Endothelial cell of umbilical vein (primary cell): Measurements from ENCODE around the gene UIMC1. TPM values are rescaled to one million over a fixed set of nuclear protein-coding genes. Genes with fewer than 3 reads are reported as not detected.
A peak's percentile ranks its signal among the peaks of the same experiment; 100 is the strongest.

ENCODE experiments used
- BruUV-seq: library from RNA; stranded (reverse); fragments of 400-500 nt; replicated peaks from 2 replicates; lab custom pipeline; 2021; lab: Mats Ljungman, UMichigan
- CTCF ChIA-PET: fragments of 300-600, 350-600 bp; sonication (Branson Sonifier 250); formaldehyde crosslinking; loops from one replicate; lab custom pipeline; 2021; ENCODE audit warnings: antibody characterized with exemption, inconsistent platforms; lab: Charles Lee
- POLR2A ChIA-PET: fragments of 300-600, 350-600 bp; sonication (Branson Sonifier 250); formaldehyde crosslinking; loops from one replicate; lab custom pipeline; 2021; ENCODE audit warnings: antibody characterized with exemption, inconsistent platforms; lab: Charles Lee
- DNase-seq: peaks from one replicate; pipeline ENCODE4 v3.0.0-alpha.2; 2011; ENCODE audit warnings: low read depth, low spot score
- FAIRE-seq: peaks from 2 replicates; lab custom pipeline; 2011; peaks lifted over from hg19 to GRCh38; lab: Jason Lieb, UNC
- H2AFZ ChIP-seq: 2 replicates; pipeline ENCODE4 v1.6.0; 2012; ENCODE audit warnings: low read depth, low read length, control low read depth, inconsistent platforms
- H3K27ac ChIP-seq: 2 replicates; pipeline ENCODE4 v1.5.1; 2011; ENCODE audit warnings: low read depth, mild to moderate bottlenecking, control low read depth, low read length, moderate library complexity; ENCODE audit not compliant: insufficient read depth
- H3K27me3 ChIP-seq, 2 experiments: 2 replicates each; pipeline versions ENCODE4 v1.6.0 to v1.6.1; 2011; ENCODE audit warnings: low read length in 2 of 2, mixed read lengths in 1 of 2; ENCODE audit not compliant: control insufficient read depth in 2 of 2, insufficient read depth in 2 of 2
- H3K36me3 ChIP-seq, 2 experiments: 2 replicates in 1 of 2; 3 replicates in 1 of 2; pipeline ENCODE4 v1.5.1; 2011; ENCODE audit warnings: low read length in 2 of 2, mild to moderate bottlenecking in 1 of 2, moderate library complexity in 1 of 2; ENCODE audit not compliant: control insufficient read depth in 2 of 2, insufficient read depth in 2 of 2; ENCODE audit errors: extremely low read depth in 1 of 2
- H3K4me1 ChIP-seq: 3 replicates; pipeline ENCODE4 v1.5.1; 2011; ENCODE audit warnings: mild to moderate bottlenecking, low read length; ENCODE audit not compliant: control insufficient read depth, insufficient read depth; ENCODE audit errors: extremely low read depth
- H3K4me2 ChIP-seq: 2 replicates; pipeline ENCODE4 v1.6.1; 2011; ENCODE audit warnings: low read length, control low read depth, mixed read lengths; ENCODE audit not compliant: insufficient read depth
- H3K4me3 ChIP-seq, 3 experiments: fragments of 200-600 bp in 1 of 3; sonication (generic), shearing (Covaris generic) in 1 of 3; replicated peaks in 1 of 3; 2 replicates each; pipeline ENCODE4 v1.5.1; 2011 to 2016; ENCODE audit warnings: control low read depth in 3 of 3, low read length in 3 of 3, mild to moderate bottlenecking in 2 of 3, inconsistent platforms in 1 of 3, low read depth in 1 of 3, moderate library complexity in 1 of 3; ENCODE audit not compliant: insufficient read depth in 1 of 3
- H3K79me2 ChIP-seq: 2 replicates; pipeline ENCODE4 v1.6.0; 2012; ENCODE audit warnings: low read length, inconsistent platforms; ENCODE audit not compliant: control insufficient read depth, insufficient read depth
- H3K9ac ChIP-seq: replicated peaks from 2 replicates; pipeline ENCODE3; 2011; ENCODE audit warnings: low read length, control low read depth; ENCODE audit not compliant: insufficient read depth; ENCODE audit errors: extremely low read depth
- H3K9me1 ChIP-seq: replicated peaks from 3 replicates; pipeline ENCODE4 v1.6.0; 2011; ENCODE audit warnings: mild to moderate bottlenecking, low read length; ENCODE audit not compliant: control insufficient read depth, insufficient read depth; ENCODE audit errors: extremely low read depth
- H3K9me3 ChIP-seq: replicated peaks from 2 replicates; pipeline ENCODE4 v1.5.1; 2012; ENCODE audit warnings: low read length, inconsistent platforms; ENCODE audit not compliant: control insufficient read depth, insufficient read depth
- H4K20me1 ChIP-seq: replicated peaks from 2 replicates; pipeline ENCODE3; 2011; ENCODE audit warnings: mild to moderate bottlenecking, low read length; ENCODE audit not compliant: control insufficient read depth, insufficient read depth; ENCODE audit errors: extremely low read depth
- EZH2 ChIP-seq: IDR thresholded peaks from 2 replicates; pipeline ENCODE4 v1.6.1; 2012; ENCODE audit warnings: borderline replicate concordance, low read depth, mild to moderate bottlenecking, moderate library complexity, low read length, inconsistent platforms; ENCODE audit not compliant: severe bottlenecking
- FOS ChIP-seq: IDR thresholded peaks from 2 replicates; pipeline ENCODE4 v1.6.1; 2011; ENCODE audit warnings: mild to moderate bottlenecking, low read length, moderate library complexity, borderline replicate concordance; ENCODE audit not compliant: insufficient read depth
- GATA2 ChIP-seq: IDR thresholded peaks from 2 replicates; pipeline ENCODE4 v1.7.0; 2011; ENCODE audit warnings: low read depth, mild to moderate bottlenecking, moderate library complexity, mixed read lengths, low read length; ENCODE audit not compliant: insufficient read length, insufficient read depth
- JUN ChIP-seq: IDR thresholded peaks from 2 replicates; pipeline ENCODE4 v1.6.1; 2011; ENCODE audit warnings: borderline replicate concordance, low read depth; ENCODE audit not compliant: insufficient read length, insufficient read depth
- MYC ChIP-seq: IDR thresholded peaks from one replicate; pipeline ENCODE4 v1.6.1; 2011; ENCODE audit warnings: mild to moderate bottlenecking, low read depth, low read length
- POLR2A ChIP-seq: IDR thresholded peaks from 2 replicates; pipeline ENCODE4 v1.6.1; 2012; ENCODE audit warnings: low read depth, mild to moderate bottlenecking, control low read depth, low read length
- POLR2AphosphoS5 ChIP-seq: IDR thresholded peaks from 2 replicates; pipeline ENCODE4 v1.6.1; 2012; ENCODE audit warnings: low read depth, mild to moderate bottlenecking, control low read depth, low read length, moderate library complexity; ENCODE audit not compliant: insufficient read depth
- dilution Hi-C: fragments of 300-500 bp; cut with MboI; formaldehyde crosslinking; loops from one replicate; pipeline ENCODE4 v1.15.0; 2019; ENCODE audit warnings: low sequenced_read_pairs; ENCODE audit not compliant: extremely low pct_ligation_motif_present
- intact Hi-C: fragments of 100-400 bp; cut with micrococcal nuclease; formaldehyde crosslinking; loops from one replicate; pipeline ENCODE4 v1.10.0; 2022
- polyA plus RNA-seq, 4 experiments: library from polyadenylated mRNA; depleted of rRNA in 3 of 4; stranded (reverse) in 3 of 4; unstranded in 1 of 4; fragments of >200 nt; gene quantifications; 2 replicates each; pipeline versions ENCODE4 v1.2.1 to v1.2.3, GENCODE V29; 2011 to 2012; ENCODE audit warnings: missing spikeins in 1 of 4
- total RNA-seq: library from RNA; stranded (reverse); gene quantifications from 2 replicates; pipeline ENCODE4 v1.2.3, GENCODE V29; 2021
- TF ChIP-seq, protein P1 (sequence below): IDR thresholded peaks from 2 replicates; pipeline ENCODE4 v1.6.1; 2011; ENCODE audit not compliant: insufficient read depth, insufficient read length
- TF ChIP-seq, protein P2 (sequence below), 2 donors: IDR thresholded peaks; 1 replicate in 1 of 2; 2 replicates in 1 of 2; pipeline ENCODE4 v1.5.1; 2011; ENCODE audit warnings: low read length in 2 of 2, mild to moderate bottlenecking in 2 of 2, moderate library complexity in 2 of 2, control low read depth in 1 of 2, inconsistent platforms in 1 of 2, low read depth in 1 of 2; ENCODE audit not compliant: insufficient read depth in 1 of 2; ENCODE audit errors: extremely low read depth in 1 of 2

UIMC1 gene
- total and polyA plus RNA-seq, 2 donors (not counting 3 experiments of a cell fraction or from before 2014, with no cell fraction given) = 17.2 to 60.1 TPM

DNA sequence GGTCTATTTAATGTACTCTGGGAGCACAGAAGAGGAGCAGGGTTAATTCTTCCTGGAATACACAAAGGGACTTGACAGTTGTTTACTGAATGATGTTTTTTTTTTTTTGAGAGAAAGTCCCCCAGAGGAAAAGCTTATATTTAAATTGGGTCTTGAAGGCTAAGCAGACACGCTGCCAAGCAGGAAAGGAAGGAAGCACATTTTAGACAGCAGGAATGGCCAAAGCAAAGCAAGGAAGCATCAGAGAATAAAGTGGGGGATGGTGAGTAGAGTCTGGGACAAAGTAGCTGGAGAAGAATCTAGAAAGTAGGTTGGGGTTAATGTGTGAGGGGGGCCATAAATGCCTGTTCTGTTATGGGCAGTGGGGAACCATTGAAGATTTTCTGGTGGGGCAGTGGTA is 37.4 kb upstream of the UIMC1 start:
- peak; percentile 75 for DNase-seq
- POLR2A ChIA-PET = no interaction called here
- no peaks in the 10 kb centered on the region for H3K79me2 ChIP-seq
- no peak overlapping the region for H3K9ac ChIP-seq
- H3K4me1 ChIP-seq = peaks cover 8% of the 10 kb centered on the region
- intact Hi-C loops (no loop called here), dilution Hi-C loops (no loop called here)
- H4K20me1 ChIP-seq = no peaks in the 10 kb centered on the region
- no peak overlapping the region for H2AFZ ChIP-seq
- peak; percentile 67 for FAIRE-seq
- no peaks in the 10 kb centered on the region for H3K27me3 ChIP-seq
- no TSS peak for BruUV-seq
- no peaks in the 10 kb centered on the region for H3K9me1 ChIP-seq
- CTCF ChIA-PET = interaction anchor here (0.9 to 2.0 kb wide), 4 partner anchors 14 to 383 kb away, joined by 4 to 16 read pairs (median 5); no protein-coding TSS in a partner anchor
- H3K9me3 ChIP-seq = no peaks in the 10 kb centered on the region
- no peak overlapping the region for H3K27ac ChIP-seq
- peak overlapping the region; percentile 19 for H3K4me2 ChIP-seq
- peaks cover 5 to 6% of the 10 kb centered on the region in 2 experiments for H3K36me3 ChIP-seq
- no peak for TF ChIP-seq FOS
- TF ChIP-seq JUN = no peak
- no peak for TF ChIP-seq MYC
- no peak for TF ChIP-seq POLR2A
- TF ChIP-seq EZH2 = no peak
- no peak for TF ChIP-seq GATA2
- TF ChIP-seq, protein P1, sequence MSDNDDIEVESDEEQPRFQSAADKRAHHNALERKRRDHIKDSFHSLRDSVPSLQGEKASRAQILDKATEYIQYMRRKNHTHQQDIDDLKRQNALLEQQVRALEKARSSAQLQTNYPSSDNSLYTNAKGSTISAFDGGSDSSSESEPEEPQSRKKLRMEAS = no peak
- TF ChIP-seq, protein P2, sequence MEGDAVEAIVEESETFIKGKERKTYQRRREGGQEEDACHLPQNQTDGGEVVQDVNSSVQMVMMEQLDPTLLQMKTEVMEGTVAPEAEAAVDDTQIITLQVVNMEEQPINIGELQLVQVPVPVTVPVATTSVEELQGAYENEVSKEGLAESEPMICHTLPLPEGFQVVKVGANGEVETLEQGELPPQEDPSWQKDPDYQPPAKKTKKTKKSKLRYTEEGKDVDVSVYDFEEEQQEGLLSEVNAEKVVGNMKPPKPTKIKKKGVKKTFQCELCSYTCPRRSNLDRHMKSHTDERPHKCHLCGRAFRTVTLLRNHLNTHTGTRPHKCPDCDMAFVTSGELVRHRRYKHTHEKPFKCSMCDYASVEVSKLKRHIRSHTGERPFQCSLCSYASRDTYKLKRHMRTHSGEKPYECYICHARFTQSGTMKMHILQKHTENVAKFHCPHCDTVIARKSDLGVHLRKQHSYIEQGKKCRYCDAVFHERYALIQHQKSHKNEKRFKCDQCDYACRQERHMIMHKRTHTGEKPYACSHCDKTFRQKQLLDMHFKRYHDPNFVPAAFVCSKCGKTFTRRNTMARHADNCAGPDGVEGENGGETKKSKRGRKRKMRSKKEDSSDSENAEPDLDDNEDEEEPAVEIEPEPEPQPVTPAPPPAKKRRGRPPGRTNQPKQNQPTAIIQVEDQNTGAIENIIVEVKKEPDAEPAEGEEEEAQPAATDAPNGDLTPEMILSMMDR (IDR thresholded peaks at IDR 0.05; ENCODE audit: extremely low read depth in 1 of 2, insufficient read depth in 1 of 2, low read depth in 1 of 2, low read length in 2 of 2) = no peak
- TF ChIP-seq POLR2AphosphoS5 = no peak
- H3K4me3 ChIP-seq = no peak overlapping the region
